Measurements from ENCODE around the gene B4GALT2. TPM values are rescaled to one million over a fixed set of nuclear protein-coding genes. Genes with fewer than 3 reads are reported as not detected.

B4GALT2 gene
- total and polyA plus RNA-seq, 9 of the 15 experiments (the other 6 are each of a cell fraction or from before 2014, with no cell fraction given): 1.3 to 86.8 (median 43.8) TPM

- intact Hi-C loops (cut with micrococcal nuclease): loop anchor here (10.0 kb wide), 1 partner anchor 298 kb away; no protein-coding TSS in a partner anchor
- Histone ChIP-seq H3K4me2 (ENCODE audit: insufficient read depth, low read length) (no peak overlapping the region), H4K20me1 (replicated peaks; ENCODE audit: control insufficient read depth, insufficient read depth, low read length) (no peaks in the 10 kb centered on the region), H2AFZ (ENCODE audit: low read depth, low read length) (no peak overlapping the region), H3K27me3 (ENCODE audit: control insufficient read depth in 2 of 2, insufficient read depth in 2 of 2, low read length in 2 of 2) (no peaks in the 10 kb centered on the region), H3K27ac (ENCODE audit: extremely low read depth, low read depth, low read length) (no peak overlapping the region), H3K36me3 (ENCODE audit: control insufficient read depth, insufficient read depth, low read length) (no peaks in the 10 kb centered on the region), H3K4me1 (replicated peaks in 1 of 2; ENCODE audit: control insufficient read depth in 2 of 2, insufficient read depth in 2 of 2, low read length in 2 of 2) (peaks cover 8 to 67% of the 10 kb centered on the region in 2 experiments; a peak in 4 of 5 replicates), H3K9ac (ENCODE audit: insufficient read depth in 1 of 2, low read depth in 2 of 2, low read length in 2 of 2) (peak overlapping the region in 1 of 2 experiments; percentile 38; a peak in 2 of 4 replicates), H3K4me3 (no peak overlapping the region), H3K9me3 (replicated peaks; ENCODE audit: control insufficient read depth, insufficient read depth, low read depth, low read length) (no peaks in the 10 kb centered on the region), H3K79me2 (ENCODE audit: control insufficient read depth, insufficient read depth, low read length) (no peaks in the 10 kb centered on the region), H3K9me1 (ENCODE audit: control insufficient read depth, insufficient read depth, low read length) (peaks cover 5% of the 10 kb centered on the region)
- FAIRE-seq (no peak), ATAC-seq (no peak), DNase-seq (ENCODE audit: extremely low read depth in 1 of 4, low spot score in 3 of 4) (no peak)
- no TSS peak for BruUV-seq (replicated peaks)
- in situ Hi-C loops (cut with MboI): no loop called here
- POLR2A ChIA-PET: interaction anchor here (0.6 kb wide), 1 partner anchor 107 kb away, joined by 3 read pairs; no protein-coding TSS in a partner anchor
- TF ChIP-seq POLR2G (IDR thresholded peaks at IDR 0.05; ENCODE audit: low read depth, low read length): 0 out of 2 replicates have a peak, but pooled peaks have one; percentile 11
- TF ChIP-seq TEAD2 (tag; IDR thresholded peaks at IDR 0.05): no peak
- 75% methylated on average over 6 of the region's 6 CpGs for WGBS (ENCODE audit: insufficient coverage, low coverage, missing lambda C conversion rate)
- CTCF ChIA-PET (ENCODE audit: low intra/inter-chr PET ratio): no interaction called here
Measured at GRCh38 chr1:43996733-43997115, 17.7 kb downstream of the B4GALT2 start.

- no peaks in the 10 kb centered on the region for H3K79me2 ChIP-seq (ENCODE audit: control insufficient read depth, insufficient read depth, low read length)
- ChIA-PET CTCF (ENCODE audit: low intra/inter-chr PET ratio) (no interaction called here), POLR2A (interaction anchor here (0.6 to 1.5 kb wide), 3 partner anchors 13 to 112 kb away, joined by 3 to 7 read pairs (median 3); no protein-coding TSS in a partner anchor)
- no peaks in the 10 kb centered on the region for H4K20me1 ChIP-seq (replicated peaks; ENCODE audit: control insufficient read depth, insufficient read depth, low read length)
- H2AFZ ChIP-seq (ENCODE audit: low read depth, low read length): no peak overlapping the region
- FAIRE-seq (no peak), ATAC-seq (no peak), DNase-seq (ENCODE audit: extremely low read depth in 1 of 4, low spot score in 3 of 4) (no peak)
- H3K4me2 ChIP-seq (ENCODE audit: insufficient read depth, low read length): no peak overlapping the region
- H3K27me3 ChIP-seq (ENCODE audit: control insufficient read depth in 2 of 2, insufficient read depth in 2 of 2, low read length in 2 of 2): no peaks in the 10 kb centered on the region
- TF ChIP-seq NELFE (IDR thresholded peaks at IDR 0.05; ENCODE audit: insufficient read depth, insufficient read length) (no peak), MAX (CRISPR knock-in tag; IDR thresholded peaks at IDR 0.05) (0 out of 2 replicates have a peak, but pooled peaks have one; percentile 27)
- BruUV-seq (replicated peaks): no TSS peak
- peak overlapping the region in 1 of 2 experiments; percentile 49; a peak in 2 of 4 replicates for H3K9ac ChIP-seq (ENCODE audit: insufficient read depth in 1 of 2, low read depth in 2 of 2, low read length in 2 of 2)
- in situ Hi-C loops (cut with MboI) (no loop called here), intact Hi-C loops (cut with micrococcal nuclease) (loop anchor here (10.0 kb wide), 1 partner anchor 297 kb away; no protein-coding TSS in a partner anchor)
- 73% methylated on average over 18 of the region's 22 CpGs for WGBS (ENCODE audit: insufficient coverage, low coverage, missing lambda C conversion rate)
- peaks cover 5% of the 10 kb centered on the region for H3K9me1 ChIP-seq (ENCODE audit: control insufficient read depth, insufficient read depth, low read length)
- H3K36me3 ChIP-seq (ENCODE audit: control insufficient read depth, insufficient read depth, low read length): no peaks in the 10 kb centered on the region
- no peak overlapping the region for H3K27ac ChIP-seq (ENCODE audit: extremely low read depth, low read depth, low read length)
- no peak overlapping the region for H3K4me3 ChIP-seq
- H3K9me3 ChIP-seq (replicated peaks; ENCODE audit: control insufficient read depth, insufficient read depth, low read depth, low read length): no peaks in the 10 kb centered on the region
- peaks cover 5 to 64% of the 10 kb centered on the region in 2 experiments; a peak in 4 of 5 replicates for H3K4me1 ChIP-seq (replicated peaks in 1 of 2; ENCODE audit: control insufficient read depth in 2 of 2, insufficient read depth in 2 of 2, low read length in 2 of 2)
Measured at GRCh38 chr1:43997295-43997999, 18.4 kb downstream of the B4GALT2 start.

All from K562 (cell line).